GM18526 (cell line): ENCODE measurements around the gene ZBTB7B.

Experiments
- POLR2A ChIP-seq: IDR thresholded peaks from 3 replicates; pipeline ENCODE4 v1.6.1; 2011; ENCODE audit not compliant: insufficient read length; ENCODE audit errors: extremely low read depth

ZBTB7B gene

GRCh38 chr1:154962156-154962749 is 40.3 kb upstream of the ZBTB7B start:
- TF ChIP-seq POLR2A = no peak

GRCh38 chr1:154962795-154963330 is 39.7 kb upstream of the ZBTB7B start:
- peak; percentile 13 for TF ChIP-seq POLR2A

- TF ChIP-seq POLR2A = no peak
These were observed 39.0 kb upstream of the ZBTB7B start for GRCh38 chr1:154963643-154964042.

GRCh38 chr1:154964359-154964758 is 38.2 kb upstream of the ZBTB7B start:
- no peak for TF ChIP-seq POLR2A

GRCh38 chr1:154966111-154966510 is 36.5 kb upstream of the ZBTB7B start:
- TF ChIP-seq POLR2A = no peak

- TF ChIP-seq POLR2A = no peak
These were observed 35.2 kb upstream of the ZBTB7B start for GRCh38 chr1:154967331-154967950.

- no peak for TF ChIP-seq POLR2A
These were observed 33.9 kb upstream of the ZBTB7B start for GRCh38 chr1:154968731-154969130.

GRCh38 chr1:154969246-154969645 is 33.4 kb upstream of the ZBTB7B start:
- no peak for TF ChIP-seq POLR2A

- no peak for TF ChIP-seq POLR2A
These were observed 32.6 kb upstream of the ZBTB7B start for GRCh38 chr1:154969860-154970452.

- TF ChIP-seq POLR2A = no peak
These were observed 31.8 kb upstream of the ZBTB7B start, which contains the start of gene SHC1 for GRCh38 chr1:154970631-154971340. Gene SHC1, minus strand, starts transcription at chr1:154970747. Its CDS starts 221 bp downstream, at chr1:154970526.

- no peak for TF ChIP-seq POLR2A
These were observed 31.1 kb upstream of the ZBTB7B start for GRCh38 chr1:154971341-154971998.

GRCh38 chr1:154972213-154972516 is 30.4 kb upstream of the ZBTB7B start:
- TF ChIP-seq POLR2A = no peak

- no peak for TF ChIP-seq POLR2A
These were observed 29.9 kb upstream of the ZBTB7B start for GRCh38 chr1:154972517-154973343.

GRCh38 chr1:154973344-154974101 is 29.1 kb upstream of the ZBTB7B start:
- TF ChIP-seq POLR2A = peak; percentile 51

GRCh38 chr1:154974102-154974807 is 28.3 kb upstream of the ZBTB7B start, which contains the start of gene CKS1B:
Gene CKS1B, plus strand, starts transcription at chr1:154974681. Its CDS starts 65 bp downstream, at chr1:154974746.
- TF ChIP-seq POLR2A = peak; percentile 75
